Measurements from ENCODE around the gene NRF1. TPM values are rescaled to one million over a fixed set of nuclear protein-coding genes. Genes with fewer than 3 reads are reported as not detected.
"Not testable (repeated sequence)": the region's sequence is repeated elsewhere in the genome, so short reads cannot be mapped to it uniquely, and the experiment has no call there.

The NRF1 gene
- total and polyA plus RNA-seq, 2 of the 13 experiments (the other 11 are each of a cell fraction or from before 2014, with no cell fraction given), result 9.3 to 10.1 TPM

DNA sequence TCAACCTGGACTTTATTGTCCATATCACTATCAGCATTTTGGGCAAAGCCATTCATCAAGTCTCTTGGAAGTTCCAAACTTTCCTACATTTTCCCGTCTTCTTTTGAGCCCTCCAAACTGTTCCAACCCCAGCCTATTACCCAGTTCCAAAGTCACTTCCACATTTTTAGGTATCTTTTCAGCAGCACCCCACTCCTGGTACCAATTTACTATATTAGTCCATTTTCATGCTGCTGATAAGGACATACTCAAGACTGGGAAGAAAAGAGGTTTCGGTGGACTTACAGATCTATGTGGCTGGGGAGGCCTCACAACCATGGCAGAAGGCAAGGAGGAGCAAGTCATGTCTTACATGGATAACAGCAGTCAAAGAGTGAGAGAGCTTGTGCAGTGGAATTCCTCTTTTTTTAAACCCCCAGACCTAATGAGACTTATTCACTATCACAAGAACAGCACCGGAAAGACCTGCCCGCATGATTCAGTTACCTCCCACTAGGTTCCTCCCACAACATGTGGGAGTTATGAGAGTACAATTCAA, 50.2 kb downstream of the NRF1 start:
- Histone ChIP-seq H3K27me3 (ENCODE audit: control insufficient read depth in 1 of 2, insufficient read depth in 2 of 2, low read length in 2 of 2) (no peaks in the 10 kb centered on the region), H4K20me1 (ENCODE audit: insufficient read depth, low read length) (no peaks in the 10 kb centered on the region), H2AFZ (ENCODE audit: low read length) (no peak overlapping the region), H3K9ac (ENCODE audit: insufficient read depth, low read depth, low read length) (no peak overlapping the region), H3K4me2 (ENCODE audit: low read depth, low read length) (no peak overlapping the region), H3K79me2 (ENCODE audit: insufficient read depth, low read length) (no peaks in the 10 kb centered on the region), H3K36me3 (replicated peaks in 1 of 2; ENCODE audit: control insufficient read depth in 1 of 2, insufficient read depth in 2 of 2, low read length in 2 of 2) (peaks cover 15 to 45% of the 10 kb centered on the region in 2 experiments), H3K9me3 (ENCODE audit: low read length) (peaks cover 17% of the 10 kb centered on the region), H3K4me3 (replicated peaks in 1 of 3; ENCODE audit: insufficient read depth in 1 of 3, low read depth in 2 of 3, low read length in 3 of 3) (no peak overlapping the region), H3K4me1 (ENCODE audit: insufficient read depth, low read length) (no peaks in the 10 kb centered on the region), H3K27ac (ENCODE audit: extremely low read length, insufficient read depth, low read length) (no peak overlapping the region)
- intact Hi-C loops (cut with micrococcal nuclease; ENCODE audit: unreplicated experiment), result no loop called here
- DNase-seq (ENCODE audit: low spot score) (no peak), FAIRE-seq (no peak), ATAC-seq (no peak)
- no TSS peak for BruUV-seq (replicated peaks)
- 99% methylated on average over 4 of the region's 4 CpGs for WGBS (ENCODE audit: low lambda C conversion rate)
- ChIA-PET POLR2A (no interaction called here), CTCF (ENCODE audit: low intra/inter-chr PET ratio, low total read pairs) (no interaction called here)
- TF ChIP-seq PHB2 (IDR thresholded peaks at IDR 0.05; ENCODE audit: partially characterized antibody), result no peak
- peak; percentile 51; the same call in 1 of the 2 replicates for TF ChIP-seq ZNF431 (CRISPR knock-in tag; IDR thresholded peaks at IDR 0.05; ENCODE audit: borderline replicate concordance, low read depth)
- in situ Hi-C loops (cut with HindIII; ENCODE audit: extremely low pct_ligation_motif_present, low pct_unique_long_range_greater_than_20kb), result loop anchor here (5.0 to 10.0 kb wide), 2 partner anchors 166 to 353 kb away; no protein-coding TSS in a partner anchor

DNA sequence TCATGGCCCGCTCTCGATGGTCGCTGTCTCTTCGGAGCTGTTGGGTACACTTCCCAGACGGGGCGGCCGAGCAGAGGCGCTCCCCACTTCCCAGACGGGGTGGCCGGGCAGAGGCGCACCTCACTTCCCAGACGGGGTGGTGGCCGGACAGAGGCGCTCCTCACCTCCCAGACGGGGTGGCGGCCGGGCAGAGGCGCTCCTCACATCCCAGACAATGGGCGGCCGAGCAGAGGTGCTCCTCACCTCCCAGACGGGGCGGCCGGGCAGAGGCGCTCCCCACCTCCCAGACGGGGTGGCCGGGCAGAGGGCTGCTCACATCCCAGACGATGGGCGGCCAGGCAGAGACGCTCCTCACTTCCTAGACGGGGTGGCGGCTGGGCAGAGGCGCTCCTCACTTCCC, 51.7 kb downstream of the NRF1 start:
- Histone ChIP-seq H3K9me3 (ENCODE audit: low read length) (peaks cover 17% of the 10 kb centered on the region), H3K36me3 (replicated peaks in 1 of 2; ENCODE audit: control insufficient read depth in 1 of 2, insufficient read depth in 2 of 2, low read length in 2 of 2) (peaks cover 10 to 33% of the 10 kb centered on the region in 2 experiments)
- in situ Hi-C loops (cut with HindIII; ENCODE audit: extremely low pct_ligation_motif_present, low pct_unique_long_range_greater_than_20kb), result loop anchor here (5.0 to 10.0 kb wide), 2 partner anchors 164 to 352 kb away; no protein-coding TSS in a partner anchor
- WGBS (ENCODE audit: low lambda C conversion rate), result 95% methylated on average over 17 of the region's 32 CpGs
- POLR2A ChIA-PET; FAIRE-seq; H3K4me1 ChIP-seq (ENCODE audit: insufficient read depth, low read length); ATAC-seq; H4K20me1 ChIP-seq (ENCODE audit: insufficient read depth, low read length); DNase-seq (ENCODE audit: low spot score); H3K27me3 ChIP-seq (ENCODE audit: control insufficient read depth in 1 of 2, insufficient read depth in 2 of 2, low read length in 2 of 2); BruUV-seq (replicated peaks); H3K4me2 ChIP-seq (ENCODE audit: low read depth, low read length); intact Hi-C loops (cut with micrococcal nuclease; ENCODE audit: unreplicated experiment); H2AFZ ChIP-seq (ENCODE audit: low read length); H3K9ac ChIP-seq (ENCODE audit: insufficient read depth, low read depth, low read length); H3K27ac ChIP-seq (ENCODE audit: extremely low read length, insufficient read depth, low read length); H3K79me2 ChIP-seq (ENCODE audit: insufficient read depth, low read length); H3K4me3 ChIP-seq (replicated peaks in 1 of 3; ENCODE audit: insufficient read depth in 1 of 3, low read depth in 2 of 3, low read length in 3 of 3): not testable (repeated sequence)
- CTCF ChIA-PET (ENCODE audit: low intra/inter-chr PET ratio, low total read pairs), result interaction anchor here (2.0 kb wide), 1 partner anchor 166 kb away, joined by 12 read pairs; no protein-coding TSS in a partner anchor
